ENCODE data around the gene ETV7.

GRCh38 chr6:36423101-36423824 is 35.8 kb upstream of the ETV7 start:
- TF ChIP-seq CTCF (conservative IDR thresholded peaks at IDR 0.05; ENCODE audit: low read length): peak; percentile 74
- TF ChIP-seq EZH2phosphoT487 (IDR thresholded peaks at IDR 0.05; ENCODE audit: borderline replicate concordance): no peak

Data from Loucy (cell line).